WI38 (cell line): Measurements from ENCODE around the gene EGLN2.
A peak's percentile ranks its signal among the peaks of the same experiment; 100 is the strongest.
"Not testable (repeated sequence)": the region's sequence is repeated elsewhere in the genome, so short reads cannot be mapped to it uniquely, and the experiment has no call there.

ENCODE experiments used
- H3K4me3 ChIP-seq: 2 replicates; pipeline ENCODE4 v1.5.1; 2011; ENCODE audit warnings: low read depth, mild to moderate bottlenecking, control low read depth, low read length
- TF ChIP-seq, protein P1 (sequence below): IDR thresholded peaks from 2 replicates; pipeline ENCODE4 v1.5.1; 2012; ENCODE audit warnings: low read depth, mild to moderate bottlenecking, control low read depth, low read length

Gene EGLN2

DNA sequence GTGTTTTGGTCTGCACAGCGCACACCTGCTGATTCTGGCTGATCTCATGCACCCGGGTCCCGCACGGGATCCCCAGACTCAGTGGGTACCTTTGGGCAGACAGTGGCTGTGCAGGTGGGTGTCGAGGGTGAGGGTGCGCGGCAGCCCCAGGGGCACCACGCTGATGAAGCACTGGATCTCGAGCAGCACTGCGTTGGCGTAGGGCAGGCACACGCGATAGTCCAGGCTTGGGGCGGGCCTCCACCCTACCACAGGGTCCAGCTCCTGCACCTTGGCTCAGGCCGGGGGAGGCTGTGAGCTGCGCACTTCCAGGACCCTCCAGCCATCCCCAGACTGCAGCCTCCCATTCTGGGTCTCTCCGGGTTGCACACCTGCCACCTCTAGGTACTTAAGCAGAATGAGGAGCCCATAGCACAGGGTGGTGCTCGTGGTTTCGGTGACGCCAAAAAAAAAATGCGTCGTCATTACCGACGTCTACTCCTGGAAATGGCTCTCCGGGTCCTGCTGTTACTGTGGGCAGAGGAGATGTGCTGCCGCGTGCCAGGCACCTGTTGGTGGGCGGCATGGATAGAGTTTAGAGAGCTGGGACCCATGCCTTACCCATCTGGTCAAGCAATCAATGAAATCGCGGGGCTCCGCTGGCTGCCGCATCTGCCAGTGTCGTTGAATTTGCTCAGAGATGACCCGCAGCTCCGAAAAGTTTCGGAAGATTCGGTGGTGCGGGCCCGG is 10.5 kb downstream of the EGLN2 start:
- TF ChIP-seq, protein P1, sequence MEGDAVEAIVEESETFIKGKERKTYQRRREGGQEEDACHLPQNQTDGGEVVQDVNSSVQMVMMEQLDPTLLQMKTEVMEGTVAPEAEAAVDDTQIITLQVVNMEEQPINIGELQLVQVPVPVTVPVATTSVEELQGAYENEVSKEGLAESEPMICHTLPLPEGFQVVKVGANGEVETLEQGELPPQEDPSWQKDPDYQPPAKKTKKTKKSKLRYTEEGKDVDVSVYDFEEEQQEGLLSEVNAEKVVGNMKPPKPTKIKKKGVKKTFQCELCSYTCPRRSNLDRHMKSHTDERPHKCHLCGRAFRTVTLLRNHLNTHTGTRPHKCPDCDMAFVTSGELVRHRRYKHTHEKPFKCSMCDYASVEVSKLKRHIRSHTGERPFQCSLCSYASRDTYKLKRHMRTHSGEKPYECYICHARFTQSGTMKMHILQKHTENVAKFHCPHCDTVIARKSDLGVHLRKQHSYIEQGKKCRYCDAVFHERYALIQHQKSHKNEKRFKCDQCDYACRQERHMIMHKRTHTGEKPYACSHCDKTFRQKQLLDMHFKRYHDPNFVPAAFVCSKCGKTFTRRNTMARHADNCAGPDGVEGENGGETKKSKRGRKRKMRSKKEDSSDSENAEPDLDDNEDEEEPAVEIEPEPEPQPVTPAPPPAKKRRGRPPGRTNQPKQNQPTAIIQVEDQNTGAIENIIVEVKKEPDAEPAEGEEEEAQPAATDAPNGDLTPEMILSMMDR: no peak
- H3K4me3 ChIP-seq: no peak overlapping the region

DNA sequence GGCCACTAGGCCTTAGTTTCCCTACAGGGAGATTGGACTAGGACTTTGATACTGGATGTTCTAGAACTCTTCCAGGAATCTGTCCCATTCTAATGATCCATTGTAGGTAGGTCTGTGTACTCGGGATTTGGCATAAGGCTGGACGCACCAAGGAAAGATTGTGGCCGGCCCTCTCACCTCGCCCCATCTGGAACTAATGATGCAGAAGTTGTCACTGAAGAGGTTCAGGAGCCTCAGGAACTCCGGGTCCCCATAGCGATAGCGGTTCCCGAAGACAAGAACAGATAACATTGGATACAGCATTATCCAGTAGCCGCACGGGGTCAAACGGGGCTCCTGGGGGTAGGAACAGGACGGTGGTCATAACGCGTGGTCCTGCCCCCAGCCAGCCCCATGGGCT is 11.2 kb downstream of the EGLN2 start:
- no peak overlapping the region; the same call in 1 of the 2 replicates for H3K4me3 ChIP-seq
- TF ChIP-seq, protein P1: no peak

DNA sequence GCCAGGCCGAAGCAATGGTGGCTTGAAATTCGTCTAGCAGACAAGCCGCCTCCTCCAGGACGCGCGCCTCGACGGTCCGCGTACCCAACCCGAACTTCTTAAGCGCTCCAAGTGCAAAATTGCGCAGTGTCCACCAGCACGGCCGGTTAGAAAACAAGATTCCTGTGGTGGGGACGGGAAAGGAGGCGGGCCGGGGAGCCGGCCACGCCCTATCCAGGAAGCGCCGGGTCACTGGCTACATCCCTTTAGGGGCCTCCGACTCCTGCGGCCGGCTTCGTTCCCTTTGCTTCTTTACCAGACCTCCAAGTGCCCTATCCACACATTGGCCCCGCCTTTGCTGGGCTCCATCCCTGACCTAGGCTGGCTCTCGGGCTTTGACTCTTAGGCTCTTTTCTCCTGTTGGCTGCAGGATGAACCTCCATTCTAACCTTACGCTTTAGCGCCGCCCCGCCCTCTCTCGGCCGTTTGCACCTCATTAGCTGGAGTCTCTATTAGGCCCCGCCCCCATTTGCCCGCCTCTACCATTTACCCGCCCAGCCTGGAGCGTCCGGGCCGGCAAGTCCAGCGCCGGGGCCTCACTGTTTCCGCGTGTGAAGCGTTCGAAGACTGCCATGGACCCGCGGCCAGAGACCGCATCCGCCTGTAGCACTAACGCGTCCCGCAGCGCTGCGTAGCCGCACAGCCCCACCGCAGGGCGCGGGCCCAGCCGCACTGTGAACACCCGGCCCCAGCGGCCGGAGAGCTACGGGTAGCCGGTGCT is 11.8 kb downstream of the EGLN2 start:
- peak overlapping the region; percentile 43 for H3K4me3 ChIP-seq

DNA sequence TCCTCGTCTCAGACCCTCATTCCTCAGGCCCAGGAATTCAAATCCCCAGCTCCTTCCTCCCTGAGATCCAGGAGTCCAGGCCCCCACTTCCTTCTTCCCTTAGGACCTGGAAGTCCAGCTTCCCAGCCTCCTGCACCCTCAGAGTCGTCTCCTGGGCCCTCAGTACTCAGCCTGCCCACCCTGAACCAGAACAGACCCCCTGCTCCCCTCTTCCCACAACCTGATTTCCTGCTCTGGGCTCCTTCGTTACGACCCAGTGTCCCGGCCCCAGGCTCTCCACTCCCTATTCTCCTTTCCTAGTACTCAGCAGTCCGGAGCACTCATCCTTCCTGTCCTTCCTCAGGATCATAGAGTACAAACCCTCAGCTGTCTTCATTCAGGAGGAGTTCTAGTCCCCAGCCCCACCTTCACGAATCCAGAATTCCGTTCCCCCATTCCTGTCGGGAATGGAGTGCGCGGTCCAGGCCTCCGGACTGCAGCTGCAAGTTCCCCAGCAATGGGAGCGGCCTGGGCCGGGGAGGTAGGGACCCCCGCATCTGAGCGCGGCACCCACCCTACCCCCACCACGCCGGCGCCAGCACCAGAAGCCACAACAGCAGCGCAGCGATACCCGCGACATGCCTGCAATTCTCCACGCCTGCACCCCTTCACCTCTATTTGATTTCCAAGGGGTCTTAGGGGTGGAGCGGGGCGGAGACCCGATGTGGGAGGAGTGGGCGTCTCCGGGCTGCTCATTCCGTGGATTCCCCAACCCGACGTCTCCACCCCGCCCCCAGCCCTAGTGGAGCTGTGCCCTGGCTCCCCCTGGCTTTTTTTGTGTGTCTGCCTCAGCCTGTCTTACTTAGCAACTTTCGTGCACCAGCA is 12.7 kb downstream of the EGLN2 start:
- TF ChIP-seq, protein P1: no peak
- no peak overlapping the region; the same call in 1 of the 2 replicates for H3K4me3 ChIP-seq

DNA sequence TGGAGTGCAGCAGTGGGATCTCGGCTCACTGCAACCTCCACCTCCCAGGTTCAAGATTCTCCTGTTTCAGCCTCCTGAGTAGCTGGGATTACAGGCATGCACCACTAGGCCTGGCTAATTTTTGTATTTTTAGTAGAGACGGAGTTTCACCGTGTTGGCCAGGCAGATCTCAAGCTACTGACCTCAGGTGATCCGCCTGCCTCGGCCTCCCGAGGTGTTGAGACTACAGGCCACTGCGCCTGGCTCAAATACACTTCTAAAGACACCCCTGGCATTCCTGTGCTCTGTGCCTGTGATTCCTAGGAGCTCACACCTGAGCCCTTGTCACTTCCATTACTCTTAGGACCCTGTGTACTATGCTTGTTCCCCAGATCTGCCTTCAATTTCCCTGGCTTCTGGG is 13.6 kb downstream of the EGLN2 start:
- not testable (repeated sequence) for H3K4me3 ChIP-seq

DNA sequence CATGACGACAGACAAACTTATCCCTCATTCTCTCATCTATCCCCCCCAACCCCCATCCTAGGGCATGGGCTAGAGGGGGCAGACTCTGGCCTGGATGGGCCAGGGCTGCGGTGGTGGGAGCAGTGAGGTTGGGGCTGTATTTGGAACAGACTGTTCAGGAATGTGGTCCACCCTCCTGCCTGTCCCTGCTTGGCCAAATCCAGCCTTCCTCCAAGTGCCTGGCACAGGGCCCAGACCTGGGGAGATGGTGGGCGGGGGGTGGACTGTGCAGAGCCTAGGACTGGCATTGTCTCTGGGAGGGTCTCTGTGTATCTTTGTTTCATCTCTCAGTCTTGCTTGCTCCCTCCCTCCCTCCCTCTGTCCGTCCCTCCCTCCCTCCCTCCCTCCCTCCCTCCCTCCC is 14.2 kb downstream of the EGLN2 start:
- no peak overlapping the region for H3K4me3 ChIP-seq
- TF ChIP-seq, protein P1: no peak

DNA sequence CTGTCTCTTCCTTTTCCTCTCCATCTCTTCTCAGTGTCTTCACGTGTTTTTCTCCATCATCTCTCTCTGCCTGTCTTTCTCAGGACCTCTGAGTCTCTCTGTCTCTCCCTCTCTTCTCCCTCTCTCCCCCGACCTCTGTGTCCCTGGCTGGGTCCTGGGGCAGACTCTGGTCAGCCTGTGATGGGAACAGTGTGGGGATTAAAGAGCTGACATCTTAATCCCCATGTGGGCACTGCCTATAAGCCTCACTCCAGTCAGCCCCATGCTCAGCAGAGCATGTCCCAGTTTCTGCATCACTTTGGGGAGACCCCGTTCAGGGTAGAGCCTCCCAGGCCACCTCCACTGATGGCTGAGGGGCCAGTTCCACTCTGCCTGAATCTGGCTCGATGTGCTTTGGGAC is 16.2 kb downstream of the EGLN2 start:
- TF ChIP-seq, protein P1: no peak
- no peak overlapping the region for H3K4me3 ChIP-seq
